ENCODE measurements around the gene GPR132. TPM values are rescaled to one million over a fixed set of nuclear protein-coding genes. Genes with fewer than 3 reads are reported as not detected.

GPR132 gene
- polyA plus RNA-seq, 2 of the 4 experiments (the other 2 are of a cell fraction): 0.18 to 0.19 TPM

DNA sequence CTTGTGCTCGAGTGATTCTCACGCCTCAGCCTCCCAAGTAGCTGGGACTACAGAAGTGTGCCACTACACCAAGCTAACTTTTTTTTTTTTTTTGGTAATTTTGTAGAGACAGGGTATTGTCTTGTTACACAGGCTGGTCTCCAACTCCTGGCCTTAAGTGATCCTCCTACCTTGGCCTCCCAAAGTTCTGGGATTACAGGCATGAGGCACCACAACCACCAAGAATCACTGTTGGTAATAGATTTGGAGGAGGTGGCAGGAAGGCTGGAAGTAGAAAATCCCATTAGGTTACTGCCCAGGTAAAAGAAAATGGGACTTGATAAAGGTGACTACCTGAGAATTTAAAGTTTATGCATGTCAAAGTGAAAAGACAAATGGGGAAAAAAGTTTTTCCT, 43.0 kb downstream of the GPR132 start:
- ChIA-PET POLR2A (interaction anchor here (0.7 to 7.0 kb wide), 4 partner anchors 30 to 65 kb away, joined by 5 to 76 read pairs (median 10); partner anchors contain the start of gene CLBA1), CTCF (interaction anchor here (4.6 to 28.5 kb wide), 3 partner anchors 10 to 47 kb away, joined by 31 to 509 read pairs (median 68); no protein-coding TSS in a partner anchor)
- Histone ChIP-seq H3K4me3 (peak overlapping the region; percentile 81), H3K4me2 (peak overlapping the region; percentile 81), H3K4me1 (peaks cover 68% of the 10 kb centered on the region), H3K27ac (peak overlapping the region; percentile 93 to 97), H3K9me3 (no peaks in the 10 kb centered on the region)
- no peak for TF ChIP-seq GATA3 (IDR thresholded peaks at IDR 0.05; ENCODE audit: borderline replicate concordance)
- TF ChIP-seq FOSL2 (IDR thresholded peaks at IDR 0.05): no peak
- TF ChIP-seq FOSL2 (CRISPR knock-in tag; IDR thresholded peaks at IDR 0.05): peak; percentile 74
- peak; percentile 36; the same call in 1 of the 2 replicates for TF ChIP-seq FOSB (CRISPR knock-in tag; IDR thresholded peaks at IDR 0.05)
- FAIRE-seq (no peak), DNase-seq (ENCODE audit: low read depth in 1 of 2, low spot score in 1 of 2) (no peak), ATAC-seq (no peak)
- WGBS (ENCODE audit: missing lambda C conversion rate): 83% methylated on average over 2 of the region's 2 CpGs

DNA sequence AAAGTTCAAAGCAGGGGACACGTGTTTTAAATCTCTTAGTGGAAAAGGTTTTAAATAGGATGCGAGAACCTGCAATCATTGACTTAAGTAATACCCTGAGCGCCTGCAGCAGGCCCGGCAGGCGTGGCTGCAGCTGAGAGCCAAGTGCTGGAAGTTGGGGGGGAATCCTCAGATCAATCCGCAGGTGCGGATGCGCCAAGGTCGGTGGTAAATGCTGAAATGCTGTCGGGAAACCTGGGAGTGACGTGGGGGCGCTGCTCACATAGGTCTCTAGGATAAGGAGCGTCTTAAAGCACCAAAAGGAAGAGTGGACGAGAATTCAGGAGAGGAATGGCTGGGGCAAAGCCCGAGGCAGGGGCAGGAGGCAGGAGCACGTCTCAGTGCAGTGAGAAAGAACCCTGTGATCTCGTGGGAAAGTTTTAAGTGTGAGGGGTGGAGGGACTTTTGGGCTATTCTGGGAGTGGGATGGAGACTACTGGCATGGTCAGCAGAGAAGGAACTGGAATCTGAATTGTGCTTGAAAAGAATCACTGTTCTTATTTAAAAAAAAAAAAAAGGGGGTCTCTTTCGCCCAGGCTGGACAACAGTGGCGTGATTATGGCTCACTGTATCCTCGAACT, 43.5 kb downstream of the GPR132 start:
- ChIA-PET POLR2A (interaction anchor here (0.7 to 7.0 kb wide), 10 partner anchors 9 to 65 kb away, joined by 3 to 76 read pairs (median 7); partner anchors contain the start of genes AHNAK2 and CLBA1), CTCF (interaction anchor here (4.6 to 28.5 kb wide), 3 partner anchors 10 to 47 kb away, joined by 31 to 509 read pairs (median 68); no protein-coding TSS in a partner anchor)
- H3K4me1 ChIP-seq: peaks cover 68% of the 10 kb centered on the region
- 13% methylated on average over 20 of the region's 20 CpGs for WGBS (ENCODE audit: missing lambda C conversion rate)
- peak overlapping the region; percentile 93 to 97 for H3K27ac ChIP-seq
- ATAC-seq: peak in 1 of 2 experiments; percentile 13; a peak in 3 of 6 replicates
- peak overlapping the region; percentile 81 for H3K4me2 ChIP-seq
- DNase-seq (ENCODE audit: low read depth in 1 of 2, low spot score in 1 of 2): peak; percentile 76 to 84
- no peak for FAIRE-seq
- no peaks in the 10 kb centered on the region for H3K9me3 ChIP-seq
- peak overlapping the region; percentile 81 for H3K4me3 ChIP-seq
- TF ChIP-seq CBX8 (IDR thresholded peaks at IDR 0.05): no peak
- TF ChIP-seq RAD21 (conservative IDR thresholded peaks at IDR 0.05 in 1 of 2, IDR thresholded peaks at IDR 0.05 in 1 of 2): no peak
- no peak for TF ChIP-seq ESRRA (IDR thresholded peaks at IDR 0.05; ENCODE audit: borderline replicate concordance, low read length)
- TF ChIP-seq, protein P1, sequence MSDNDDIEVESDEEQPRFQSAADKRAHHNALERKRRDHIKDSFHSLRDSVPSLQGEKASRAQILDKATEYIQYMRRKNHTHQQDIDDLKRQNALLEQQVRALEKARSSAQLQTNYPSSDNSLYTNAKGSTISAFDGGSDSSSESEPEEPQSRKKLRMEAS (IDR thresholded peaks at IDR 0.05): peak; percentile 20; the same call in 1 of the 2 replicates
- TF ChIP-seq, protein P2, sequence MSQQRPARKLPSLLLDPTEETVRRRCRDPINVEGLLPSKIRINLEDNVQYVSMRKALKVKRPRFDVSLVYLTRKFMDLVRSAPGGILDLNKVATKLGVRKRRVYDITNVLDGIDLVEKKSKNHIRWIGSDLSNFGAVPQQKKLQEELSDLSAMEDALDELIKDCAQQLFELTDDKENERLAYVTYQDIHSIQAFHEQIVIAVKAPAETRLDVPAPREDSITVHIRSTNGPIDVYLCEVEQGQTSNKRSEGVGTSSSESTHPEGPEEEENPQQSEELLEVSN (IDR thresholded peaks at IDR 0.05; ENCODE audit: borderline replicate concordance, low read depth): no peak
- TF ChIP-seq POLR2A (IDR thresholded peaks at IDR 0.05; ENCODE audit: low read length): peak; percentile 29
- TF ChIP-seq, protein P3, sequence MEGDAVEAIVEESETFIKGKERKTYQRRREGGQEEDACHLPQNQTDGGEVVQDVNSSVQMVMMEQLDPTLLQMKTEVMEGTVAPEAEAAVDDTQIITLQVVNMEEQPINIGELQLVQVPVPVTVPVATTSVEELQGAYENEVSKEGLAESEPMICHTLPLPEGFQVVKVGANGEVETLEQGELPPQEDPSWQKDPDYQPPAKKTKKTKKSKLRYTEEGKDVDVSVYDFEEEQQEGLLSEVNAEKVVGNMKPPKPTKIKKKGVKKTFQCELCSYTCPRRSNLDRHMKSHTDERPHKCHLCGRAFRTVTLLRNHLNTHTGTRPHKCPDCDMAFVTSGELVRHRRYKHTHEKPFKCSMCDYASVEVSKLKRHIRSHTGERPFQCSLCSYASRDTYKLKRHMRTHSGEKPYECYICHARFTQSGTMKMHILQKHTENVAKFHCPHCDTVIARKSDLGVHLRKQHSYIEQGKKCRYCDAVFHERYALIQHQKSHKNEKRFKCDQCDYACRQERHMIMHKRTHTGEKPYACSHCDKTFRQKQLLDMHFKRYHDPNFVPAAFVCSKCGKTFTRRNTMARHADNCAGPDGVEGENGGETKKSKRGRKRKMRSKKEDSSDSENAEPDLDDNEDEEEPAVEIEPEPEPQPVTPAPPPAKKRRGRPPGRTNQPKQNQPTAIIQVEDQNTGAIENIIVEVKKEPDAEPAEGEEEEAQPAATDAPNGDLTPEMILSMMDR (IDR thresholded peaks at IDR 0.05): peak; percentile 27; the same call in 2 of the 3 replicates
- TF ChIP-seq, protein P4, sequence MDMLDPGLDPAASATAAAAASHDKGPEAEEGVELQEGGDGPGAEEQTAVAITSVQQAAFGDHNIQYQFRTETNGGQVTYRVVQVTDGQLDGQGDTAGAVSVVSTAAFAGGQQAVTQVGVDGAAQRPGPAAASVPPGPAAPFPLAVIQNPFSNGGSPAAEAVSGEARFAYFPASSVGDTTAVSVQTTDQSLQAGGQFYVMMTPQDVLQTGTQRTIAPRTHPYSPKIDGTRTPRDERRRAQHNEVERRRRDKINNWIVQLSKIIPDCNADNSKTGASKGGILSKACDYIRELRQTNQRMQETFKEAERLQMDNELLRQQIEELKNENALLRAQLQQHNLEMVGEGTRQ (IDR thresholded peaks at IDR 0.05): no peak
- TF ChIP-seq TP53 (CRISPR knock-in tag; IDR thresholded peaks at IDR 0.05): 0 out of 2 replicates have a peak, but pooled peaks have one; percentile 61
- TF ChIP-seq RCOR1 (IDR thresholded peaks at IDR 0.05; ENCODE audit: low read depth, low read length): no peak
- TF ChIP-seq JUNB (IDR thresholded peaks at IDR 0.05): no peak
- TF ChIP-seq, protein P5, sequence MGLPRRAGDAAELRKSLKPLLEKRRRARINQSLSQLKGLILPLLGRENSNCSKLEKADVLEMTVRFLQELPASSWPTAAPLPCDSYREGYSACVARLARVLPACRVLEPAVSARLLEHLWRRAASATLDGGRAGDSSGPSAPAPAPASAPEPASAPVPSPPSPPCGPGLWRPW (IDR thresholded peaks at IDR 0.05): no peak
- TF ChIP-seq JUN (IDR thresholded peaks at IDR 0.05): peak; percentile 23 to 52; a peak in 4 of 5 replicates
- no peak for TF ChIP-seq CHD4 (IDR thresholded peaks at IDR 0.05; ENCODE audit: borderline replicate concordance)
- no peak for TF ChIP-seq ZC3H11A (IDR thresholded peaks at IDR 0.05)
- TF ChIP-seq FOXS1 (CRISPR knock-in tag; IDR thresholded peaks at IDR 0.05): no peak
- TF ChIP-seq, protein P6, sequence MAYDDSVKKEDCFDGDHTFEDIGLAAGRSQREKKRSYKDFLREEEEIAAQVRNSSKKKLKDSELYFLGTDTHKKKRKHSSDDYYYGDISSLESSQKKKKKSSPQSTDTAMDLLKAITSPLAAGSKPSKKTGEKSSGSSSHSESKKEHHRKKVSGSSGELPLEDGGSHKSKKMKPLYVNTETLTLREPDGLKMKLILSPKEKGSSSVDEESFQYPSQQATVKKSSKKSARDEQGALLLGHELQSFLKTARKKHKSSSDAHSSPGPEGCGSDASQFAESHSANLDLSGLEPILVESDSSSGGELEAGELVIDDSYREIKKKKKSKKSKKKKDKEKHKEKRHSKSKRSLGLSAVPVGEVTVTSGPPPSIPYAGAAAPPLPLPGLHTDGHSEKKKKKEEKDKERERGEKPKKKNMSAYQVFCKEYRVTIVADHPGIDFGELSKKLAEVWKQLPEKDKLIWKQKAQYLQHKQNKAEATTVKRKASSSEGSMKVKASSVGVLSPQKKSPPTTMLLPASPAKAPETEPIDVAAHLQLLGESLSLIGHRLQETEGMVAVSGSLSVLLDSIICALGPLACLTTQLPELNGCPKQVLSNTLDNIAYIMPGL (CRISPR knock-in tag; IDR thresholded peaks at IDR 0.05; ENCODE audit: borderline replicate concordance): no peak
- TF ChIP-seq, protein P7, sequence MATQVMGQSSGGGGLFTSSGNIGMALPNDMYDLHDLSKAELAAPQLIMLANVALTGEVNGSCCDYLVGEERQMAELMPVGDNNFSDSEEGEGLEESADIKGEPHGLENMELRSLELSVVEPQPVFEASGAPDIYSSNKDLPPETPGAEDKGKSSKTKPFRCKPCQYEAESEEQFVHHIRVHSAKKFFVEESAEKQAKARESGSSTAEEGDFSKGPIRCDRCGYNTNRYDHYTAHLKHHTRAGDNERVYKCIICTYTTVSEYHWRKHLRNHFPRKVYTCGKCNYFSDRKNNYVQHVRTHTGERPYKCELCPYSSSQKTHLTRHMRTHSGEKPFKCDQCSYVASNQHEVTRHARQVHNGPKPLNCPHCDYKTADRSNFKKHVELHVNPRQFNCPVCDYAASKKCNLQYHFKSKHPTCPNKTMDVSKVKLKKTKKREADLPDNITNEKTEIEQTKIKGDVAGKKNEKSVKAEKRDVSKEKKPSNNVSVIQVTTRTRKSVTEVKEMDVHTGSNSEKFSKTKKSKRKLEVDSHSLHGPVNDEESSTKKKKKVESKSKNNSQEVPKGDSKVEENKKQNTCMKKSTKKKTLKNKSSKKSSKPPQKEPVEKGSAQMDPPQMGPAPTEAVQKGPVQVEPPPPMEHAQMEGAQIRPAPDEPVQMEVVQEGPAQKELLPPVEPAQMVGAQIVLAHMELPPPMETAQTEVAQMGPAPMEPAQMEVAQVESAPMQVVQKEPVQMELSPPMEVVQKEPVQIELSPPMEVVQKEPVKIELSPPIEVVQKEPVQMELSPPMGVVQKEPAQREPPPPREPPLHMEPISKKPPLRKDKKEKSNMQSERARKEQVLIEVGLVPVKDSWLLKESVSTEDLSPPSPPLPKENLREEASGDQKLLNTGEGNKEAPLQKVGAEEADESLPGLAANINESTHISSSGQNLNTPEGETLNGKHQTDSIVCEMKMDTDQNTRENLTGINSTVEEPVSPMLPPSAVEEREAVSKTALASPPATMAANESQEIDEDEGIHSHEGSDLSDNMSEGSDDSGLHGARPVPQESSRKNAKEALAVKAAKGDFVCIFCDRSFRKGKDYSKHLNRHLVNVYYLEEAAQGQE (IDR thresholded peaks at IDR 0.05): no peak
- TF ChIP-seq CHD2 (IDR thresholded peaks at IDR 0.05; ENCODE audit: low read length, partially characterized antibody): no peak
- no peak for TF ChIP-seq HEYL (CRISPR knock-in tag; IDR thresholded peaks at IDR 0.05)
- TF ChIP-seq MYC (IDR thresholded peaks at IDR 0.05; ENCODE audit: borderline replicate concordance, low read length): no peak; the same call in 1 of the 2 replicates
- no peak for TF ChIP-seq EHF (CRISPR knock-in tag; IDR thresholded peaks at IDR 0.05)
- no peak for TF ChIP-seq SREBF2 (IDR thresholded peaks at IDR 0.05)
- TF ChIP-seq FOSL2 (IDR thresholded peaks at IDR 0.05): no peak
- TF ChIP-seq FOSL2 (CRISPR knock-in tag; IDR thresholded peaks at IDR 0.05): no peak
- peak; percentile 14; the same call in 1 of the 2 replicates for TF ChIP-seq TFCP2L1 (CRISPR knock-in tag; IDR thresholded peaks at IDR 0.05)

Measured in A549 (cell line).